ENCODE results near the gene LPIN1.

LPIN1 gene

GRCh38 chr2:11762031-11762430 lies 15.6 kb downstream of the LPIN1 start:
- in situ Hi-C loops (cut with MboI; ENCODE audit: low pct_unique_long_range_greater_than_20kb, low sequenced_read_pairs, unreplicated experiment), result no loop called here
- DNase-seq (ENCODE audit: low spot score), result no peak
- TF ChIP-seq, protein P1, sequence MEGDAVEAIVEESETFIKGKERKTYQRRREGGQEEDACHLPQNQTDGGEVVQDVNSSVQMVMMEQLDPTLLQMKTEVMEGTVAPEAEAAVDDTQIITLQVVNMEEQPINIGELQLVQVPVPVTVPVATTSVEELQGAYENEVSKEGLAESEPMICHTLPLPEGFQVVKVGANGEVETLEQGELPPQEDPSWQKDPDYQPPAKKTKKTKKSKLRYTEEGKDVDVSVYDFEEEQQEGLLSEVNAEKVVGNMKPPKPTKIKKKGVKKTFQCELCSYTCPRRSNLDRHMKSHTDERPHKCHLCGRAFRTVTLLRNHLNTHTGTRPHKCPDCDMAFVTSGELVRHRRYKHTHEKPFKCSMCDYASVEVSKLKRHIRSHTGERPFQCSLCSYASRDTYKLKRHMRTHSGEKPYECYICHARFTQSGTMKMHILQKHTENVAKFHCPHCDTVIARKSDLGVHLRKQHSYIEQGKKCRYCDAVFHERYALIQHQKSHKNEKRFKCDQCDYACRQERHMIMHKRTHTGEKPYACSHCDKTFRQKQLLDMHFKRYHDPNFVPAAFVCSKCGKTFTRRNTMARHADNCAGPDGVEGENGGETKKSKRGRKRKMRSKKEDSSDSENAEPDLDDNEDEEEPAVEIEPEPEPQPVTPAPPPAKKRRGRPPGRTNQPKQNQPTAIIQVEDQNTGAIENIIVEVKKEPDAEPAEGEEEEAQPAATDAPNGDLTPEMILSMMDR (IDR thresholded peaks at IDR 0.05; ENCODE audit: extremely low read depth, insufficient read depth, missing control alignments), result no peak

DNA sequence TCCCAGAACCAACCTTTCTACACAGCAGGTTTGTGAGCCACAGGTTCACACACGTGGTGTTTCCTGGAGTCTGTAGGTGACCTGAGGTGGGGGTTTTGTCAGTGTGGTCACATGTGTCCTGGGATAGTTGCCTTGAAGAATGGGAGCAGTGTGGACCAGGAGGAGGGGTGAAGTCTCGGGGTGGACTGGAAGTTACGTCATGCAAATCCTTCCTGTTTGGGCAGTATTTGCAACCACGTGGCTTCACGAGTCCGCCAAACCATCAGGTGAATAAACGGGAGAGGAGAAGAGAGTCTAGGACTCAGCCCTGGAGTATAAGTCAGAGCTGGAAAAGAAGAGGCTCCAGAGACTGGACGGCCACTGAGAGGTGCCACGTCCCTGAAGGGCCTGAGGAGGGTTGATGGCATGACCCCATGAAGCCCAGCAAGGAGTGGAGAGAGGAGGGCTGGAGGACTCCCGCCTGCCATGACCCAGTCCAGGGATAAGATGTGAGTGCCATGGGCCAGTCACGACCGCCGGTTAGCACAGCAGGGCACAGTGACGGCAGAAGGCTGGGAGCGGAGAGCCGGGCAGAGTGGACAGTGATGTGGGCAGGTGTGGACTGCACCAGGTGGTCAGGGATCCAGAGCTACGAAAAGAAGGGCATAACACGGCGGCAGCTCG lies 16.5 kb downstream of the LPIN1 start:
- DNase-seq (ENCODE audit: low spot score), result no peak
- TF ChIP-seq, protein P1 (IDR thresholded peaks at IDR 0.05; ENCODE audit: extremely low read depth, insufficient read depth, missing control alignments), result no peak
- in situ Hi-C loops (cut with MboI; ENCODE audit: low pct_unique_long_range_greater_than_20kb, low sequenced_read_pairs, unreplicated experiment), result no loop called here

GRCh38 chr2:11764359-11764758 lies 17.9 kb downstream of the LPIN1 start:
- in situ Hi-C loops (cut with MboI; ENCODE audit: low pct_unique_long_range_greater_than_20kb, low sequenced_read_pairs, unreplicated experiment), result no loop called here
- DNase-seq (ENCODE audit: low spot score), result no peak
- TF ChIP-seq, protein P1 (IDR thresholded peaks at IDR 0.05; ENCODE audit: extremely low read depth, insufficient read depth, missing control alignments), result no peak

DNA sequence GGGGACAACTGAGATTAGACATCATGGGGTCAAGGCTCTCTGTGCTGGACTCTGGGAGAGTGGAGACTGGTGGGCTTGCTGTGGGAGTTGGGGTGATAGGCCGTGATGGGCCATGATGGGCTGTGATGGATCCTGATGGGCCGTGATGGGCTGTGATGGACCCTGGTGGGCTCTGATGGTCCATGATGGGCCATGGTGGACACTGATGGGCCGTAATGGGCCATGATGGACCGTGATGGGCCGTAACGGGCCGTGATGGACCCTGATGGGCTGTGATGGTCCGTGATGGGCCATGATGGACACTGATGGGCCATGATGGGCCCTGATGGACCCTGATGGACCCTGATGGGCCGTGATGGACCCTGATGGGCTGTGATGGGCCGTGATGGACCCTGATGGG lies 18.5 kb downstream of the LPIN1 start:
- TF ChIP-seq, protein P1 (IDR thresholded peaks at IDR 0.05; ENCODE audit: extremely low read depth, insufficient read depth, missing control alignments), result no peak
- DNase-seq (ENCODE audit: low spot score), result no peak
- in situ Hi-C loops (cut with MboI; ENCODE audit: low pct_unique_long_range_greater_than_20kb, low sequenced_read_pairs, unreplicated experiment), result no loop called here

GRCh38 chr2:11765501-11765900 lies 19.1 kb downstream of the LPIN1 start:
- TF ChIP-seq, protein P1 (IDR thresholded peaks at IDR 0.05; ENCODE audit: extremely low read depth, insufficient read depth, missing control alignments), result no peak
- in situ Hi-C loops (cut with MboI; ENCODE audit: low pct_unique_long_range_greater_than_20kb, low sequenced_read_pairs, unreplicated experiment), result no loop called here
- DNase-seq (ENCODE audit: low spot score), result no peak

GRCh38 chr2:11766016-11766415 lies 19.6 kb downstream of the LPIN1 start:
- no peak for DNase-seq (ENCODE audit: low spot score)

More at GRCh38 chr2:11766016-11766415, 19.6 kb downstream of the LPIN1 start:
- in situ Hi-C loops (cut with MboI; ENCODE audit: low pct_unique_long_range_greater_than_20kb, low sequenced_read_pairs, unreplicated experiment), result no loop called here
- TF ChIP-seq, protein P1 (IDR thresholded peaks at IDR 0.05; ENCODE audit: extremely low read depth, insufficient read depth, missing control alignments), result no peak
